GM21390 (cell line): ENCODE data around the gene AHCYL2.

ENCODE experiments used
- ATAC-seq: cut with Tn5 transposase; IDR thresholded peaks from one replicate; pipeline ENCODE4 v1.9.1; 2021; ENCODE audit not compliant: unreplicated experiment

Gene AHCYL2

GRCh38 chr7:129224251-129225205, at the start of gene AHCYL2:
Gene AHCYL2 (plus strand): TSS chr7:129225030.
- peak; percentile 86 for ATAC-seq

- no peak for ATAC-seq
Measured at GRCh38 chr7:129176916-129177710, 47.7 kb upstream of the AHCYL2 start.

DNA sequence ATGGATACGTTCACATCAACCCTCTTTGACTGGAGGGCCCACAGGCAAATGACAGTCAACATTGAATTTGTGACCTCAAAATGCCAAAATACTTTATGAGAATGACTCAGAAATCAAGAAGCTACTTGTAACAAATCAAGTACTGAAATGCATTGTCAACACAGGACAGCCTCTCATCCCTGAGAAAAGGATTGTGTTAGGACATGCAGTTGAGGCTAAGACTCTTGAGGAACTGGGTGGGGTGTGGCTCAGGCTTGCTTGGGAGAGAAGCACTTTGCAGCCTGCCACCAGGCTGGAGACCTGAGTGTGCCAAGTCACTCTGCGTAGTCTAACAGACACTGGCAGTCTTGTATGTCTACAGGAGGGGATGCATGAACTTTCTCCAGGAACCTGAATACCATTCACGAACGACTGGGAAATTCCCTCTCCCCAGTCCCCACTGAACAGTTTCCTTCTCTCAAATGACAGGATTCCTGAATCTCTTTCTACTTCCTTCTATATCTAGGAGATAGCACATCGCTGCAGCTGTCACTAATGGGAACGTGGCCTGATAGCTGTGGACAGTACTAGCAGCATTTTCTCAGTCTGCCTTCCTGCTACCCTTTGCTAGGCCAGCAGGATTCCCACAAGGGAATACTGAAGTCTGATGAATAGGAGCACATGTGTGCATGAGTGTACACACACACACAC, 39.7 kb upstream of the AHCYL2 start:
- ATAC-seq, result no peak

- no peak for ATAC-seq
Measured at GRCh38 chr7:129186749-129187260, 38.0 kb upstream of the AHCYL2 start.

- ATAC-seq, result no peak
Measured at GRCh38 chr7:129187681-129188371, 37.0 kb upstream of the AHCYL2 start.

GRCh38 chr7:129188372-129188891, 36.4 kb upstream of the AHCYL2 start, which contains the start of gene SMO:
Gene SMO (plus strand): TSS chr7:129188633. CDS start chr7:129189152, 519 bp downstream.
- ATAC-seq, result no peak

DNA sequence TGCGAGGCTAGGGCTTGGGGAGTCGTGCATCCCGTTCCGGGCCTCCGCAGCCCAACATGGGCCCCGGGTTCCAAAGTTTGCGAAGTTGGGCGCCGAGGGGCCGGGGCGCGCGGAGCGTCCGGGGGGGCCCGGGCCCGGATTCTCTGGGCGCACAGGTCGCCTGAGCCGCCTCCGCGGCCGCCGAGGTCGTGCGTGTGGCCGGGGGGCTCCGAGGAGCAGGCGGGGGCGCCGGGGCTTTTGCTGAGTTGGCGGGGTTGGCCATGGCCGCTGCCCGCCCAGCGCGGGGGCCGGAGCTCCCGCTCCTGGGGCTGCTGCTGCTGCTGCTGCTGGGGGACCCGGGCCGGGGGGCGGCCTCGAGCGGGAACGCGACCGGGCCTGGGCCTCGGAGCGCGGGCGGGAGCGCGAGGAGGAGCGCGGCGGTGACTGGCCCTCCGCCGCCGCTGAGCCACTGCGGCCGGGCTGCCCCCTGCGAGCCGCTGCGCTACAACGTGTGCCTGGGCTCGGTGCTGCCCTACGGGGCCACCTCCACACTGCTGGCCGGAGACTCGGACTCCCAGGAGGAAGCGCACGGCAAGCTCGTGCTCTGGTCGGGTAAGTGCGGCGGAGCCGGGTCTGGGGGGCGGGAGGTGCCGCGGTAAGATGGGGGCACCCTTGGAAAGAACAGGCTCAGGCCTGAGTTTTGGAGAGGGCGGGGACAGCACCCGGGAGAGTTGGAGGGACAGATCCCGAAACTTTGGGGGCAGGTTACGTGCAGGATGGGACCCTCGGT, 35.8 kb upstream of the AHCYL2 start:
- ATAC-seq, result no peak

DNA sequence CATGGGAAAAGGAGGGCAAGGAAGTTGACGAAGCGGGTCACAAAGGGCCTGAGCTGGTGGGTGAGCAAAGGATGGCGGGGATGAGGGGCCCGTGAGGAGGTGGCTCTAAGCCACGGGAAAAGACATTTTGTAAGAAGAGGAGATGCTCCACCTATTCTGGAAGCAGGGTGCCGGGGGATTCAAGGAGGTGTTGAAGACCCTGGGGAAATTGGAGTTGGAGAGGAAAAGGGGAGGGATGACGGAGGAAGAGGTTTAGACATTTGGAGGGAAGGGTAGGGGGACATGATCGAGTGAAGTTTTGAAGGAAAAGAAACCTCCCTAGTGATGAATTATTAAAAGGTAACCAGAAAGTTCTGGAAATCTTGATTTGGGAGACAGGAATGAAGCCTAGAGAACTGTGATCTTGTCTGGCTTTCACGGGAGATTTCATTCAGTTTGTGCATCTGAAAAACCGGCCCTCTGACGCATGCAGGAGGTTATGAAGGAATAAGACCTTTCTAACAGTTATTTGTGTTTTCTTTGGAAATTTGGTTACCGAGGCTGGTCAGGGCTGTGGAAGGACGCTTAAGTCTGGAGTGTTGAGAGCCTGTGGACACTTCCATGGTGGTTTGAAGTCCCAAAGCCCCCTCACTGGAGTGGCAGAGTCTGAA, 35.0 kb upstream of the AHCYL2 start:
- no peak for ATAC-seq

- ATAC-seq, result no peak
Measured at GRCh38 chr7:129191272-129191671, 33.6 kb upstream of the AHCYL2 start.

DNA sequence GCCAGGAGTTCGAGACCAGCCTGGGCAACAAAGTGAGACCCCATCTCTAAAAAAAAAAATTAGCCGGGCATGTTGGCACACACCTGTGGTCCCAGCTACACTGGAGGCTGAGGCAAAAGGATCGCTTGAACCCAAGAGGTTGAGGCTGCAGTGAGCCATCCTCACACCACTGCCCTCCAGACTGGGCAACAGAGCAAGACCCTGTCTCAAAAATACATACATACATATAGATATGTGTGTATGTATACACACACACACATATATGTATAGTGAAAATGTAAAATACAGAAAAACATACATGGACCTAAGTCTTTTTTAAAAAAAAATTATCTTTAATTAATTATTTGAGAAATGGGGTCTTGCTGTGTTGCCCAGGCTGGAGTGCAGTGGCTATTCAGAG, 30.9 kb upstream of the AHCYL2 start:
- no peak for ATAC-seq

GRCh38 chr7:129197771-129198170, 27.1 kb upstream of the AHCYL2 start:
- ATAC-seq, result no peak

DNA sequence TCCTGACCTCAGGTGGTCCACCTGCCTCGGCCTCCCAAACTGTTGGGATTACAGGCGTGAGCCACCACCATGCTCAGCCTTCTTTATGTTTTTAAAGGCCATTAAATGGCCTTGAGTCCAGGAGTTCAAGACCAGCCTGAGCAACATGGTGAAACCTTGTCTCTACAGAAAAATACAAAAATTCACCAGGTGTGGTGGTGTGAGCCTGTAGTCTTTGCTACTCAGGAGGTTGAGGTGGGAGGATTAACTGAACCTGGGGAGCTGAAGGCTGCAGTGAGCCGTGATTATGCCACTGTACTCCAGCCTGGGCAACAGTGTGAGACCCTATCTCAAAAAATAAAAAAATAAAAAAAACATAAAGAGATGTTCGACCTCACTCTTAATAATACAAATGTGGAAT, 25.4 kb upstream of the AHCYL2 start:
- ATAC-seq, result no peak

- ATAC-seq, result no peak
Measured at GRCh38 chr7:129202058-129202777, 22.6 kb upstream of the AHCYL2 start.

DNA sequence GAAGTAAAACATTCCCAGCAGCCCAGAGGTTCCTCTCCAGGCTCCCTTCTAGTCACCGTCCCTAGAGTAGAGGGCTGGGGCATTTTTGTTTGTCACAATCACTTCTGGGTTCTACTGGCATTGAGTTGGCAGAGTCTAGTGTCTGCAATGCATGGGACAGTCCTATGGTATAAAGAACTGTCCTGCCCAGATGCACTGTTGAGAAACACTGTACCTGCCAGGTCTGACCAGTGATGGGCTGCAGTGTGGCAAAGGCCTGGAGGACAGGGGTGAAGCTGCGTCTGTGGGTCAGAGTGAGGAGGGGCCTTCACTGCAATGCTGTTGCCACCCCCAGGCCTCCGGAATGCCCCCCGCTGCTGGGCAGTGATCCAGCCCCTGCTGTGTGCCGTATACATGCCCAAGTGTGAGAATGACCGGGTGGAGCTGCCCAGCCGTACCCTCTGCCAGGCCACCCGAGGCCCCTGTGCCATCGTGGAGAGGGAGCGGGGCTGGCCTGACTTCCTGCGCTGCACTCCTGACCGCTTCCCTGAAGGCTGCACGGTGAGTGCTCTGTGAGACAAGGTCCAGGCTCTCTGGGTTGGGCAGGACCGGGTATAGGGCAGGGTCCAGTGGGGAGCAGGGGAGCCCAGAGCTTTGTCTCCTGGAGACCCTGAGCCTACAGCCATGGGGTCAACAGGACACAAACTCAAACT, 21.6 kb upstream of the AHCYL2 start:
- ATAC-seq, result no peak

DNA sequence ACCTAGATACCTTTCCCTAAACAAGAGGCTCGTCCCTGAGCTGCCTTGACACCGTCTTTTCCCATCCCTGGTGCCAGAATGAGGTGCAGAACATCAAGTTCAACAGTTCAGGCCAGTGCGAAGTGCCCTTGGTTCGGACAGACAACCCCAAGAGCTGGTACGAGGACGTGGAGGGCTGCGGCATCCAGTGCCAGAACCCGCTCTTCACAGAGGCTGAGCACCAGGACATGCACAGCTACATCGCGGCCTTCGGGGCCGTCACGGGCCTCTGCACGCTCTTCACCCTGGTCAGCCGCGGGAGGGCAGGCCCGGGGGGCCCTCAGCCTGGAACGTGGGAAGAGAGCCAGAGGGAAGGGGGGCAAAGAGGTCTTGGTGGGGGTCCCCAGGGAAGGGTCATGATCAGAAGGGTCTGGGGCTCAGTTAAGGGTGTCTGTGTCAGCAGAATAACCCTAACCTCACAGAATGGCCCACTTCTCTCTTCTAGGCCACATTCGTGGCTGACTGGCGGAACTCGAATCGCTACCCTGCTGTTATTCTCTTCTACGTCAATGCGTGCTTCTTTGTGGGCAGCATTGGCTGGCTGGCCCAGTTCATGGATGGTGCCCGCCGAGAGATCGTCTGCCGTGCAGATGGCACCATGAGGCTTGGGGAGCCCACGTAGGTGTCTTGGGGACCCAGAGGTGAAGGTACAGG, 19.6 kb upstream of the AHCYL2 start:
- ATAC-seq, result no peak

- ATAC-seq, result no peak
Measured at GRCh38 chr7:129205987-129206785, 18.6 kb upstream of the AHCYL2 start.
